ENCODE measurements around the gene GPR157.

The GPR157 gene

GRCh38 chr1:9065213-9065751 lies 63.6 kb downstream of the GPR157 start:
- Histone ChIP-seq H3K79me1 (replicated peaks; ENCODE audit: low read length, poor library complexity, severe bottlenecking) (no peaks in the 10 kb centered on the region), H3K18ac (ENCODE audit: low read depth in 1 of 2, low read length in 2 of 2) (peak overlapping the region; percentile 64 to 65), H3K4ac (ENCODE audit: low read depth in 1 of 2, low read length in 2 of 2) (no peak overlapping the region), H3K4me3 (ENCODE audit: insufficient read depth in 1 of 2, low read depth in 1 of 2, low read length in 2 of 2) (no peak overlapping the region), H2AK5ac (ENCODE audit: low read length, severe bottlenecking) (peak overlapping the region; percentile 27), H3K27ac (ENCODE audit: low read length, poor library complexity, severe bottlenecking) (no peak overlapping the region), H3K23ac (ENCODE audit: low read length in 2 of 2) (no peak overlapping the region), H2AFZ (ENCODE audit: low read depth, low read length) (no peak overlapping the region), H3K9ac (ENCODE audit: low read length) (peak overlapping the region; percentile 71), H4K91ac (ENCODE audit: low read length) (peak overlapping the region; percentile 77), H4K8ac (ENCODE audit: low read length) (peak overlapping the region; percentile 76), H3K36me3 (ENCODE audit: control insufficient read depth in 1 of 2, insufficient read depth in 2 of 2, low read depth in 1 of 2, low read length in 2 of 2) (peaks cover 0 to 3% of the 10 kb centered on the region in 2 experiments), H2BK15ac (ENCODE audit: low read depth, poor library complexity, severe bottlenecking) (peak overlapping the region; percentile 76), H3K9me3 (ENCODE audit: control insufficient read depth, low read length) (no peaks in the 10 kb centered on the region), H3K4me2 (ENCODE audit: low read length, poor library complexity, severe bottlenecking) (no peak overlapping the region), H2BK120ac (ENCODE audit: low read depth, low read length) (no peak overlapping the region), H2BK12ac (ENCODE audit: low read length in 2 of 2) (peak overlapping the region; percentile 27 to 91), H3K4me1 (ENCODE audit: control insufficient read depth, insufficient read depth, low read depth, low read length) (peaks cover 29% of the 10 kb centered on the region), H2BK5ac (ENCODE audit: low read depth, low read length, poor library complexity, severe bottlenecking) (no peak overlapping the region), H3K14ac (ENCODE audit: low read length in 2 of 2) (no peak overlapping the region), H3K27me3 (ENCODE audit: control insufficient read depth in 1 of 2, insufficient read depth in 1 of 2, low read length in 2 of 2) (no peaks in the 10 kb centered on the region)
- 82% methylated on average over 7 of the region's 7 CpGs for WGBS
- DNase-seq = no peak

GRCh38 chr1:9062846-9063245 lies 66.1 kb downstream of the GPR157 start:
- H3K4me2 ChIP-seq (ENCODE audit: low read length, poor library complexity, severe bottlenecking) = no peak overlapping the region
- no peak overlapping the region for H3K4me3 ChIP-seq (ENCODE audit: insufficient read depth in 1 of 2, low read depth in 1 of 2, low read length in 2 of 2)
- no peak overlapping the region for H2AFZ ChIP-seq (ENCODE audit: low read depth, low read length)
- H3K18ac ChIP-seq (ENCODE audit: low read depth in 1 of 2, low read length in 2 of 2) = no peak overlapping the region
- H4K8ac ChIP-seq (ENCODE audit: low read length) = no peak overlapping the region
- H2BK5ac ChIP-seq (ENCODE audit: low read depth, low read length, poor library complexity, severe bottlenecking) = no peak overlapping the region
- H3K4me1 ChIP-seq (ENCODE audit: control insufficient read depth, insufficient read depth, low read depth, low read length) = peaks cover 28% of the 10 kb centered on the region
- H3K4ac ChIP-seq (ENCODE audit: low read depth in 1 of 2, low read length in 2 of 2) = no peak overlapping the region
- no peak overlapping the region for H4K91ac ChIP-seq (ENCODE audit: low read length)
- H3K27ac ChIP-seq (ENCODE audit: low read length, poor library complexity, severe bottlenecking) = no peak overlapping the region
- no peaks in the 10 kb centered on the region for H3K79me1 ChIP-seq (replicated peaks; ENCODE audit: low read length, poor library complexity, severe bottlenecking)
- no peak overlapping the region for H2BK15ac ChIP-seq (ENCODE audit: low read depth, poor library complexity, severe bottlenecking)
- 90% methylated on average over 3 of the region's 5 CpGs for WGBS
- no peak overlapping the region for H2BK120ac ChIP-seq (ENCODE audit: low read depth, low read length)
- no peaks in the 10 kb centered on the region for H3K27me3 ChIP-seq (ENCODE audit: control insufficient read depth in 1 of 2, insufficient read depth in 1 of 2, low read length in 2 of 2)
- H3K9me3 ChIP-seq (ENCODE audit: control insufficient read depth, low read length) = no peaks in the 10 kb centered on the region
- no peak overlapping the region for H3K23ac ChIP-seq (ENCODE audit: low read length in 2 of 2)
- H3K9ac ChIP-seq (ENCODE audit: low read length) = no peak overlapping the region
- no peak overlapping the region for H2AK5ac ChIP-seq (ENCODE audit: low read length, severe bottlenecking)
- no peak overlapping the region for H3K14ac ChIP-seq (ENCODE audit: low read length in 2 of 2)
- H3K36me3 ChIP-seq (ENCODE audit: control insufficient read depth in 1 of 2, insufficient read depth in 2 of 2, low read depth in 1 of 2, low read length in 2 of 2) = peaks cover 0 to 4% of the 10 kb centered on the region in 2 experiments
- no peak for DNase-seq
- no peak overlapping the region for H2BK12ac ChIP-seq (ENCODE audit: low read length in 2 of 2)

GRCh38 chr1:9062021-9062471 lies 66.9 kb downstream of the GPR157 start:
- DNase-seq = no peak
- peak overlapping the region; percentile 30 for H4K8ac ChIP-seq (ENCODE audit: low read length)
- H3K27me3 ChIP-seq (ENCODE audit: control insufficient read depth in 1 of 2, insufficient read depth in 1 of 2, low read length in 2 of 2) = no peaks in the 10 kb centered on the region
- 72% methylated on average over 5 of the region's 7 CpGs for WGBS
- no peaks in the 10 kb centered on the region for H3K9me3 ChIP-seq (ENCODE audit: control insufficient read depth, low read length)
- H3K4me3 ChIP-seq (ENCODE audit: insufficient read depth in 1 of 2, low read depth in 1 of 2, low read length in 2 of 2) = no peak overlapping the region
- H2BK120ac ChIP-seq (ENCODE audit: low read depth, low read length) = no peak overlapping the region
- peaks cover 22% of the 10 kb centered on the region for H3K4me1 ChIP-seq (ENCODE audit: control insufficient read depth, insufficient read depth, low read depth, low read length)
- no peak overlapping the region for H2BK12ac ChIP-seq (ENCODE audit: low read length in 2 of 2)
- H2AFZ ChIP-seq (ENCODE audit: low read depth, low read length) = no peak overlapping the region
- no peak overlapping the region for H3K14ac ChIP-seq (ENCODE audit: low read length in 2 of 2)
- H2BK15ac ChIP-seq (ENCODE audit: low read depth, poor library complexity, severe bottlenecking) = no peak overlapping the region
- no peak overlapping the region for H2BK5ac ChIP-seq (ENCODE audit: low read depth, low read length, poor library complexity, severe bottlenecking)
- H3K23ac ChIP-seq (ENCODE audit: low read length in 2 of 2) = no peak overlapping the region
- no peaks in the 10 kb centered on the region for H3K79me1 ChIP-seq (replicated peaks; ENCODE audit: low read length, poor library complexity, severe bottlenecking)
- peaks cover 3 to 4% of the 10 kb centered on the region in 2 experiments for H3K36me3 ChIP-seq (ENCODE audit: control insufficient read depth in 1 of 2, insufficient read depth in 2 of 2, low read depth in 1 of 2, low read length in 2 of 2)
- no peak overlapping the region for H3K4me2 ChIP-seq (ENCODE audit: low read length, poor library complexity, severe bottlenecking)
- H3K9ac ChIP-seq (ENCODE audit: low read length) = peak overlapping the region; percentile 28
- no peak overlapping the region for H4K91ac ChIP-seq (ENCODE audit: low read length)
- peak overlapping the region; percentile 42 for H3K27ac ChIP-seq (ENCODE audit: low read length, poor library complexity, severe bottlenecking)
- no peak overlapping the region for H3K18ac ChIP-seq (ENCODE audit: low read depth in 1 of 2, low read length in 2 of 2)
- peak overlapping the region in 1 of 2 experiments; percentile 60 for H3K4ac ChIP-seq (ENCODE audit: low read depth in 1 of 2, low read length in 2 of 2)
- H2AK5ac ChIP-seq (ENCODE audit: low read length, severe bottlenecking) = no peak overlapping the region

GRCh38 chr1:9061252-9061960 lies 67.5 kb downstream of the GPR157 start:
- Histone ChIP-seq H4K91ac (ENCODE audit: low read length) (no peak overlapping the region), H2BK5ac (ENCODE audit: low read depth, low read length, poor library complexity, severe bottlenecking) (no peak overlapping the region), H3K18ac (ENCODE audit: low read depth in 1 of 2, low read length in 2 of 2) (peak overlapping the region in 1 of 2 experiments; percentile 29), H3K14ac (ENCODE audit: low read length in 2 of 2) (no peak overlapping the region), H3K27me3 (ENCODE audit: control insufficient read depth in 1 of 2, insufficient read depth in 1 of 2, low read length in 2 of 2) (no peaks in the 10 kb centered on the region), H3K27ac (ENCODE audit: low read length, poor library complexity, severe bottlenecking) (peak overlapping the region; percentile 42), H3K79me1 (replicated peaks; ENCODE audit: low read length, poor library complexity, severe bottlenecking) (no peaks in the 10 kb centered on the region), H2BK12ac (ENCODE audit: low read length in 2 of 2) (peak overlapping the region in 1 of 2 experiments; percentile 24), H3K4me2 (ENCODE audit: low read length, poor library complexity, severe bottlenecking) (no peak overlapping the region), H3K23ac (ENCODE audit: low read length in 2 of 2) (no peak overlapping the region), H3K4ac (ENCODE audit: low read depth in 1 of 2, low read length in 2 of 2) (peak overlapping the region in 1 of 2 experiments; percentile 60), H2BK120ac (ENCODE audit: low read depth, low read length) (no peak overlapping the region), H4K8ac (ENCODE audit: low read length) (peak overlapping the region; percentile 30), H2AFZ (ENCODE audit: low read depth, low read length) (no peak overlapping the region), H3K9me3 (ENCODE audit: control insufficient read depth, low read length) (no peaks in the 10 kb centered on the region), H3K36me3 (ENCODE audit: control insufficient read depth in 1 of 2, insufficient read depth in 2 of 2, low read depth in 1 of 2, low read length in 2 of 2) (peaks cover 4 to 7% of the 10 kb centered on the region in 2 experiments), H2AK5ac (ENCODE audit: low read length, severe bottlenecking) (peak overlapping the region; percentile 87), H3K4me1 (ENCODE audit: control insufficient read depth, insufficient read depth, low read depth, low read length) (peaks cover 16% of the 10 kb centered on the region), H3K9ac (ENCODE audit: low read length) (peak overlapping the region; percentile 28), H3K4me3 (ENCODE audit: insufficient read depth in 1 of 2, low read depth in 1 of 2, low read length in 2 of 2) (no peak overlapping the region), H2BK15ac (ENCODE audit: low read depth, poor library complexity, severe bottlenecking) (no peak overlapping the region)
- DNase-seq = no peak
- WGBS = 85% methylated on average over 6 of the region's 6 CpGs
